ENCODE results near the gene PNMA8A. TPM values are rescaled to one million over a fixed set of nuclear protein-coding genes. Genes with fewer than 3 reads are reported as not detected.

PNMA8A gene
- total and polyA plus RNA-seq, 2 experiments from 2014 or later = 5.5 to 11.2 TPM

- TF ChIP-seq EZH2phosphoT487 (IDR thresholded peaks at IDR 0.05; ENCODE audit: low read depth, severe bottlenecking, unreplicated experiment) (no peak), CTCF (IDR thresholded peaks at IDR 0.05; ENCODE audit: poor library complexity) (no peak), EZH2 (IDR thresholded peaks at IDR 0.05; ENCODE audit: borderline replicate concordance) (no peak)
- DNase-seq (ENCODE audit: low spot score) = no peak
- H4K20me1 ChIP-seq (ENCODE audit: insufficient read depth, poor library complexity, severe bottlenecking) = no peaks in the 10 kb centered on the region
Measured at GRCh38 chr19:46452186-46452585, 19.2 kb downstream of the PNMA8A start.

GRCh38 chr19:46451352-46451751 lies 20.0 kb downstream of the PNMA8A start:
- 84% methylated on average over 6 of the region's 6 CpGs for WGBS (ENCODE audit: low lambda C conversion rate, missing lambda C conversion rate)
- Histone ChIP-seq H3K9me3 (ENCODE audit: low read depth) (no peaks in the 10 kb centered on the region), H3K27ac (no peak overlapping the region), H3K79me2 (no peaks in the 10 kb centered on the region), H3K4me1 (ENCODE audit: insufficient read depth) (no peaks in the 10 kb centered on the region), H3K27me3 (no peaks in the 10 kb centered on the region), H3K4me2 (no peak overlapping the region), H4K20me1 (ENCODE audit: insufficient read depth, poor library complexity, severe bottlenecking) (no peaks in the 10 kb centered on the region), H3K36me3 (replicated peaks; ENCODE audit: insufficient read depth, low read depth) (no peaks in the 10 kb centered on the region), H2AFZ (no peak overlapping the region), H3K9me2 (replicated peaks; ENCODE audit: insufficient read depth) (no peaks in the 10 kb centered on the region), H3K4me3 (no peak overlapping the region)
- TF ChIP-seq CTCF (IDR thresholded peaks at IDR 0.05; ENCODE audit: poor library complexity) = no peak
- no peak for TF ChIP-seq EZH2 (IDR thresholded peaks at IDR 0.05; ENCODE audit: borderline replicate concordance)
- no peak for TF ChIP-seq EZH2phosphoT487 (IDR thresholded peaks at IDR 0.05; ENCODE audit: low read depth, severe bottlenecking, unreplicated experiment)
- DNase-seq (ENCODE audit: low spot score) = no peak

More at GRCh38 chr19:46452186-46452585, 19.2 kb downstream of the PNMA8A start:
- Histone ChIP-seq H3K4me2 (no peak overlapping the region), H3K4me3 (no peak overlapping the region), H3K27me3 (no peaks in the 10 kb centered on the region), H3K9me3 (ENCODE audit: low read depth) (no peaks in the 10 kb centered on the region), H3K27ac (no peak overlapping the region), H2AFZ (no peak overlapping the region), H3K36me3 (replicated peaks; ENCODE audit: insufficient read depth, low read depth) (no peaks in the 10 kb centered on the region), H3K9me2 (replicated peaks; ENCODE audit: insufficient read depth) (no peaks in the 10 kb centered on the region), H3K79me2 (no peaks in the 10 kb centered on the region), H3K4me1 (ENCODE audit: insufficient read depth) (no peaks in the 10 kb centered on the region)
- 56% methylated on average over 4 of the region's 4 CpGs for WGBS (ENCODE audit: low lambda C conversion rate, missing lambda C conversion rate)

- WGBS (ENCODE audit: low lambda C conversion rate, missing lambda C conversion rate) = 86% methylated on average over 5 of the region's 5 CpGs
- no peaks in the 10 kb centered on the region for H4K20me1 ChIP-seq (ENCODE audit: insufficient read depth, poor library complexity, severe bottlenecking)
- H3K9me2 ChIP-seq (replicated peaks; ENCODE audit: insufficient read depth) = no peaks in the 10 kb centered on the region
- DNase-seq (ENCODE audit: low spot score) = no peak
- H3K36me3 ChIP-seq (replicated peaks; ENCODE audit: insufficient read depth, low read depth) = no peaks in the 10 kb centered on the region
- TF ChIP-seq EZH2phosphoT487 (IDR thresholded peaks at IDR 0.05; ENCODE audit: low read depth, severe bottlenecking, unreplicated experiment) (no peak), CTCF (IDR thresholded peaks at IDR 0.05; ENCODE audit: poor library complexity) (no peak), EZH2 (IDR thresholded peaks at IDR 0.05; ENCODE audit: borderline replicate concordance) (no peak)
- no peaks in the 10 kb centered on the region for H3K79me2 ChIP-seq
- no peak overlapping the region for H2AFZ ChIP-seq
- H3K4me1 ChIP-seq (ENCODE audit: insufficient read depth) = no peaks in the 10 kb centered on the region
- no peaks in the 10 kb centered on the region for H3K9me3 ChIP-seq (ENCODE audit: low read depth)
- H3K4me2 ChIP-seq = no peak overlapping the region
- no peaks in the 10 kb centered on the region for H3K27me3 ChIP-seq
- no peak overlapping the region for H3K4me3 ChIP-seq
- H3K27ac ChIP-seq = no peak overlapping the region
Measured at GRCh38 chr19:46450737-46451136, 20.6 kb downstream of the PNMA8A start.

- H3K79me2 ChIP-seq = no peaks in the 10 kb centered on the region
Measured at GRCh38 chr19:46449228-46449627, 22.1 kb downstream of the PNMA8A start.

More at GRCh38 chr19:46449228-46449627, 22.1 kb downstream of the PNMA8A start:
- Histone ChIP-seq H3K27ac (no peak overlapping the region), H3K4me2 (no peak overlapping the region), H3K4me3 (no peak overlapping the region), H3K4me1 (ENCODE audit: insufficient read depth) (no peaks in the 10 kb centered on the region), H3K27me3 (no peaks in the 10 kb centered on the region), H3K9me2 (replicated peaks; ENCODE audit: insufficient read depth) (no peaks in the 10 kb centered on the region), H3K9me3 (ENCODE audit: low read depth) (no peaks in the 10 kb centered on the region), H3K36me3 (replicated peaks; ENCODE audit: insufficient read depth, low read depth) (no peaks in the 10 kb centered on the region), H2AFZ (no peak overlapping the region), H4K20me1 (ENCODE audit: insufficient read depth, poor library complexity, severe bottlenecking) (no peaks in the 10 kb centered on the region)
- DNase-seq (ENCODE audit: low spot score) = no peak
- WGBS (ENCODE audit: low lambda C conversion rate, missing lambda C conversion rate) = 61% methylated on average over 7 of the region's 7 CpGs
- TF ChIP-seq EZH2 (IDR thresholded peaks at IDR 0.05; ENCODE audit: borderline replicate concordance) (no peak), CTCF (IDR thresholded peaks at IDR 0.05; ENCODE audit: poor library complexity) (no peak), EZH2phosphoT487 (IDR thresholded peaks at IDR 0.05; ENCODE audit: low read depth, severe bottlenecking, unreplicated experiment) (no peak)

Measured in hepatocyte (in vitro differentiated cells).